ENCODE data around the gene KRTAP5-4. TPM values are rescaled to one million over a fixed set of nuclear protein-coding genes. Genes with fewer than 3 reads are reported as not detected.

Gene KRTAP5-4
- total RNA-seq, 1 donor, result not detected

DNA sequence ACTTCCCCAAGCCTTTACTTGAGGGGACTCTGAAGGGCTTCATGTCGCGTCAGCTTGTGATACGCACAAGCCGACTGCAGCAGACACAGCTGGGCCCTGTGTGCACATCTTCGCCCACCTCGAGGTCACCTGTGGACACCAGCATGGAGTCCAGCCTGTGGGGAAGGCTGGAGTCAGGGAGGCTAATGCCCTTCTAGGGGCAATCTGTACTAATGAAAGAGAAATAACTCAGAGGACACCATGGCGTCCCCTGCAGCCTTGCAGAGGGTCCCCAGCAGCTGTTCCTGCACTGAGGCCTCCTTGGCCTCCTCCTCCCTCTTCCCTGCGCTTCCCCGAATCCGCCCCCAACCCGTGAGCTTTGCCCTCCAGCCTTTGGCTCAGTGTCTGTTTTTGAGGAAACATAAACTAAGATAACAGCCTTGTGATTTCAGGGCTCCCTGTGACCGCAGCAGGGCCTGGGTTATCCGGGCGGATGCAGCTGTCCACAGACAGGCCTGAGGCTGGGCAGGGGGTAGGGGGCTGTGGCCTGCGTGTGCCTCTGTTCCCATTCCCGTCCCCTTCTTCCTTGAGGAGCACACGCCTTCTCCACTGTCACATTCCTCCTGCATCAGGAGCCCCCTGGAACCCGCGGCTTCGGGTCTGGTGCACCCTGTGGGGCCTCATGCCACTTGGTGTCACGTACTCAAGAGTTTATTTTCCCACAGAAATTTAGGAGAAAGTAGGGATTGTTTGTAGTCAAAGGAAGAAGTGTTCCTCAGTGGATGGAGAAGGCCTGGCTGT, 32.6 kb upstream of the KRTAP5-4 start:
- no peak overlapping the region for H3K4me3 ChIP-seq (ENCODE audit: insufficient read depth, low read length)
- H3K9me3 ChIP-seq (ENCODE audit: low read depth, low read length), result no peaks in the 10 kb centered on the region
- no peaks in the 10 kb centered on the region for H4K20me1 ChIP-seq (ENCODE audit: insufficient read depth, low read length)
- H3K79me2 ChIP-seq (ENCODE audit: insufficient read depth, low read length), result no peaks in the 10 kb centered on the region
- H3K36me3 ChIP-seq (ENCODE audit: insufficient read depth, low read length), result no peaks in the 10 kb centered on the region
- no peak overlapping the region for H3K4me2 ChIP-seq (ENCODE audit: insufficient read depth, low read length)
- no peak overlapping the region for H3K27ac ChIP-seq (ENCODE audit: low read depth, low read length)
- H2AFZ ChIP-seq (ENCODE audit: low read length), result no peak overlapping the region
- H3K4me1 ChIP-seq (ENCODE audit: insufficient read depth, low read length), result no peaks in the 10 kb centered on the region
- peaks cover 30% of the 10 kb centered on the region for H3K27me3 ChIP-seq (ENCODE audit: insufficient read depth, low read length)
- TF ChIP-seq, protein P1, sequence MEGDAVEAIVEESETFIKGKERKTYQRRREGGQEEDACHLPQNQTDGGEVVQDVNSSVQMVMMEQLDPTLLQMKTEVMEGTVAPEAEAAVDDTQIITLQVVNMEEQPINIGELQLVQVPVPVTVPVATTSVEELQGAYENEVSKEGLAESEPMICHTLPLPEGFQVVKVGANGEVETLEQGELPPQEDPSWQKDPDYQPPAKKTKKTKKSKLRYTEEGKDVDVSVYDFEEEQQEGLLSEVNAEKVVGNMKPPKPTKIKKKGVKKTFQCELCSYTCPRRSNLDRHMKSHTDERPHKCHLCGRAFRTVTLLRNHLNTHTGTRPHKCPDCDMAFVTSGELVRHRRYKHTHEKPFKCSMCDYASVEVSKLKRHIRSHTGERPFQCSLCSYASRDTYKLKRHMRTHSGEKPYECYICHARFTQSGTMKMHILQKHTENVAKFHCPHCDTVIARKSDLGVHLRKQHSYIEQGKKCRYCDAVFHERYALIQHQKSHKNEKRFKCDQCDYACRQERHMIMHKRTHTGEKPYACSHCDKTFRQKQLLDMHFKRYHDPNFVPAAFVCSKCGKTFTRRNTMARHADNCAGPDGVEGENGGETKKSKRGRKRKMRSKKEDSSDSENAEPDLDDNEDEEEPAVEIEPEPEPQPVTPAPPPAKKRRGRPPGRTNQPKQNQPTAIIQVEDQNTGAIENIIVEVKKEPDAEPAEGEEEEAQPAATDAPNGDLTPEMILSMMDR (IDR thresholded peaks at IDR 0.05; ENCODE audit: extremely low read depth, low read depth, low read length), result no peak
- DNase-seq (ENCODE audit: insufficient read length, low spot score, missing footprints), result peak; percentile 82

- Histone ChIP-seq H3K36me3 (ENCODE audit: insufficient read depth, low read length) (no peaks in the 10 kb centered on the region), H4K20me1 (ENCODE audit: insufficient read depth, low read length) (no peaks in the 10 kb centered on the region), H3K79me2 (ENCODE audit: insufficient read depth, low read length) (no peaks in the 10 kb centered on the region), H2AFZ (ENCODE audit: low read length) (no peak overlapping the region), H3K4me2 (ENCODE audit: insufficient read depth, low read length) (no peak overlapping the region), H3K27me3 (ENCODE audit: insufficient read depth, low read length) (peaks cover 29% of the 10 kb centered on the region), H3K27ac (ENCODE audit: low read depth, low read length) (no peak overlapping the region), H3K4me1 (ENCODE audit: insufficient read depth, low read length) (no peaks in the 10 kb centered on the region), H3K4me3 (ENCODE audit: insufficient read depth, low read length) (no peak overlapping the region), H3K9me3 (ENCODE audit: low read depth, low read length) (no peaks in the 10 kb centered on the region)
- DNase-seq (ENCODE audit: insufficient read length, low spot score, missing footprints), result peak; percentile 43
- TF ChIP-seq, protein P1 (IDR thresholded peaks at IDR 0.05; ENCODE audit: extremely low read depth, low read depth, low read length), result no peak
These were observed 31.8 kb upstream of the KRTAP5-4 start for GRCh38 chr11:1653541-1654387.

DNA sequence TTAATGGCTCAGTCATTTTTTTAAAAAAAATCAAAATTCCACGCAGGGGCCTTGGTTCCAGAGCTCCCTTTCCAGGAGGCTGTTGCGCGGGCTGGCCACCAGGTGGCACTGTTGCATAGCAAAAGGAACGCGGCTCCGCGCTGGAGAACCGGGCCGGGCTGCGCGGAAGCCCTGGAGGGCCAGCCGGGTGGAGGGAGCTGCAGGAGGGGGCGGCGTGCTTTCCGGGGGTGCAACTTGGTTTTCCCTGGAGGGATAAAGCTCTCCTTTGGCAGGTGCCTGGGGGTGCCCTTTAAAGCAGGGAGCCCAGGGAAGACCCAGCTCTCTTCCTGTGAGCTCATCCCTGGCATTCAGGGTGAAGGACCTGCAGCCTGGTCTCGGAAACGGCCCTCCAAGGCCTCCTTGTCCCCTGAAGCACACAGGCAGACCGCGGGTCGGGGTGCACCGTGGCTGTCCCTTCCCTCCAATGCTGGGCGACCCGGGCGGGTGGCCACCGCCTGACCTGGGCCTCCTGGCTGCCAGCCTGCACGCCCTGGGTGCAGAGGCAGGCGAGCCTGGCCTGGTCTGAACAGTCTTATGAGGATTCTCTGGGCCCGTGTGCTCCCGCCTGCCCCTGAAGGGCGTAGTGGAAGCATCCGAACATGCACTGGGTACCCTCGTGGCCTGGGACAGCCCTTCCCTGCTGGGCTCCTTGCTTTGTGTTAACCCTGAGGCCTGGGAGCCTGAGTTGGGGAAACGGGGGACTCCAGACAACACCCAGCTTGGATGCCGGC, 31.0 kb upstream of the KRTAP5-4 start:
- Histone ChIP-seq H3K36me3 (ENCODE audit: insufficient read depth, low read length) (no peaks in the 10 kb centered on the region), H3K79me2 (ENCODE audit: insufficient read depth, low read length) (no peaks in the 10 kb centered on the region), H4K20me1 (ENCODE audit: insufficient read depth, low read length) (no peaks in the 10 kb centered on the region), H3K27ac (ENCODE audit: low read depth, low read length) (no peak overlapping the region), H3K4me3 (ENCODE audit: insufficient read depth, low read length) (no peak overlapping the region), H2AFZ (ENCODE audit: low read length) (no peak overlapping the region), H3K27me3 (ENCODE audit: insufficient read depth, low read length) (peaks cover 29% of the 10 kb centered on the region), H3K4me1 (ENCODE audit: insufficient read depth, low read length) (no peaks in the 10 kb centered on the region), H3K4me2 (ENCODE audit: insufficient read depth, low read length) (no peak overlapping the region), H3K9me3 (ENCODE audit: low read depth, low read length) (no peaks in the 10 kb centered on the region)
- DNase-seq (ENCODE audit: insufficient read length, low spot score, missing footprints), result peak; percentile 99
- TF ChIP-seq, protein P1 (IDR thresholded peaks at IDR 0.05; ENCODE audit: extremely low read depth, low read depth, low read length), result peak; percentile 86

All from osteoblast (primary cell).